Effector CD4-positive, alpha-beta T cell (primary cell): ENCODE results near the gene POLR1F.
"Not testable (repeated sequence)": the region's sequence is repeated elsewhere in the genome, so short reads cannot be mapped to it uniquely, and the experiment has no call there.

ENCODE experiments used
- DNase-seq: peaks from one replicate; pipeline ENCODE4 v3.0.0-alpha.2; 2020
- total RNA-seq: gene quantifications from one replicate; lab custom pipeline; 2026; lab: John Stamatoyannopoulos, UW

POLR1F gene, protein sequence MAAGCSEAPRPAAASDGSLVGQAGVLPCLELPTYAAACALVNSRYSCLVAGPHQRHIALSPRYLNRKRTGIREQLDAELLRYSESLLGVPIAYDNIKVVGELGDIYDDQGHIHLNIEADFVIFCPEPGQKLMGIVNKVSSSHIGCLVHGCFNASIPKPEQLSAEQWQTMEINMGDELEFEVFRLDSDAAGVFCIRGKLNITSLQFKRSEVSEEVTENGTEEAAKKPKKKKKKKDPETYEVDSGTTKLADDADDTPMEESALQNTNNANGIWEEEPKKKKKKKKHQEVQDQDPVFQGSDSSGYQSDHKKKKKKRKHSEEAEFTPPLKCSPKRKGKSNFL
- total RNA-seq: 50.1 reads per million, percentile 68 among the genes with 10 or more reads in this experiment

DNA sequence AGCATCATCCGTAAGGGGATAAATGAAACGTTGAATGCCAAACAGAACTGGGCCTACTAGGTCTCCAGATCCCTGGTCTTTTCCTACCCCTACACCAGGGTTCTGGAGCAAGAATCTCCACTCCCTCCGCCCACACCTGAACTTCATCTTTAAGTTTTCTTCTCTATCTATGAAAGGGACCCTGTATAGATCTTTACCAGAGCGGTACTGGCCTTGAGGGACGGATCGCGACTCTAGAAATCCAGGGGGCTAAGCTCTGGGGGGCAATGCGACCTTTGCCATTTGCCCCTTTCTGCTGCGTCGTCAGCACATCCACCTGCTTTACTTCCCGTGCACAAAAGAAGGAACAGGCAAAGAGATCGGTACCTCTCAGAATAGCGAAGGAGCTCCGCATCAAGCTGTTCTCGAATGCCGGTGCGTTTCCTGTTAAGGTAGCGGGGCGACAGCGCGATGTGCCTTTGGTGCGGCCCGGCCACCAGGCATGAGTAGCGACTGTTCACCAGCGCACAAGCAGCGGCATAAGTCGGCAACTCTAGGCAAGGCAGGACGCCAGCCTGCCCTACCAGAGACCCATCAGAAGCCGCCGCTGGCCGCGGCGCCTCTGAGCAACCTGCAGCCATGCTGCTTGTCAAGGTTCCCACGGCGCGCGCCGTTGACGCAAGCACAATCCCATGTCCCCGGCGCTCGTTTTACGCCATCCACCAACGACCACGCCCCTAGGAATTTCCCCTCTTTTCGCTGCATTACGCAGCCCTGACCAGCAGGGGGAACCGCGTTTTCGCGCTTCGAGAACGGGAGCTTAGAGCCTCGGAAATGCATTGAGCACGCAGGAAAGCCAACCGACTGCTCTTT lies at the start of gene POLR1F:
Gene POLR1F, minus strand, starts transcription at position 641 of the 852 bp plus-strand sequence. Its CDS starts 21 bp downstream, at position 620.
- peak; percentile 90 for DNase-seq

DNA sequence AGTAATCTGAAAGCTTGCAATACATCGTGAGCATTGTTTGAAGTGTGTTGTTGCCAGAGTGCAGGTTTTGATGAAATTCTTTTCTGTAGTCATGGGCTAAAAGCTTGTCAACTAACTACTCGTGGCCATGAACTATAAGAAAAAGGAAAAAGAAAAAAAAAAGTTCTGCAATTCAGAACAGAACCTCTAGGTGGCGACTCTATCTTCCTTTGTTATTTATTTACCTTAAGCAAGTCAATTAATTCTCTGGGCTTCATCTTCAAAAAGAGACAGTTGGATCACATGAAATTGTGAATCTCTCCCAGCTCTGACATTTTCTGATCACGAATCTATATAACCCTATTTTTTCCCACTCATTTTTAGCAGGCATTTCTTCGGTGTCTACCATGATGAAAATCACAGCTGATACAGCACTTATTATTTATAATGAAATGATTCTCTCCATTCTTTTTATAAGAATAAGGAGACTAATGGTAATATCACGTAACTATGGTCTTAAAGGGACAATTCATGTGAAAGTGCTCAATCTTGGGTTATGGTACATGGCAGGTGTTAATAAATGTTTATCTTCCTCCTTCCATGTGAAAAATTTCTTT lies 45.8 kb upstream of the POLR1F start:
- DNase-seq: no peak

DNA sequence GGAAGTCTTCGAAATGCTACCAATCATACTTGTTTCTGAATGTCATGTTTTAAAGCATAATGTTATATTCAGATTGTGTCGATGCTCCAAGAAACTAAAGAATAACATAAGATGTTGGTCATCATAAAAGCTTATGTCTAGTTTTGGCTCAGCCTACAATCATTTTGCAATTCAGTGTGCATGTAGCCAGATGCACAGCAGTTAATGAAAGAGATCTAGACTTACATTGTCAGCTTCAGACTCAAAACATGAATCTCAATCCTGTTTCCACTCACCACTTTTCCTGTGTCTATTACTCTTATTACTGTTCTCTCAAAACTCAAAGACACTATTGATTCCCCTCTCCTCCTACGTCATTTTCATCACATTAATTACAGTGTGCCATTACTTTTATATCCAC lies 43.2 kb upstream of the POLR1F start:
- no peak for DNase-seq

DNA sequence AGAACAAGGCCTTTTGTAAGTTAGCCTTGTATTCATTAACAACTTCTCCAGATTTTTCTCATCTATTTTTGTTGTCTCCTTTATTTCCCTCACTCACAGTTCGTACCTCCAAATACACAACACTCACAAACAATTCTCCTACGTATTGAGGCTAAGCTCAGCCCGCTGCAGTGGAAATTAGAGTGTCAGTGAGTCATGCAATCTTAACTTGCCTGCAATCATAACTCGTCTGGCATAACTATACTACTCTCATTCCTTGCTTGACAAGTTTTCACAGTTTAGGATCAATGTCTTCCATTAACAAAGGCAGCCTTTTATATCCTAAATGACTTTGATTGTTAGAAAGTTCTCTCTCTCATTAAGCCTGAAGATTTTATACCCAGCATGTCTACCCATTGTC lies 40.8 kb upstream of the POLR1F start:
- DNase-seq: no peak

DNA sequence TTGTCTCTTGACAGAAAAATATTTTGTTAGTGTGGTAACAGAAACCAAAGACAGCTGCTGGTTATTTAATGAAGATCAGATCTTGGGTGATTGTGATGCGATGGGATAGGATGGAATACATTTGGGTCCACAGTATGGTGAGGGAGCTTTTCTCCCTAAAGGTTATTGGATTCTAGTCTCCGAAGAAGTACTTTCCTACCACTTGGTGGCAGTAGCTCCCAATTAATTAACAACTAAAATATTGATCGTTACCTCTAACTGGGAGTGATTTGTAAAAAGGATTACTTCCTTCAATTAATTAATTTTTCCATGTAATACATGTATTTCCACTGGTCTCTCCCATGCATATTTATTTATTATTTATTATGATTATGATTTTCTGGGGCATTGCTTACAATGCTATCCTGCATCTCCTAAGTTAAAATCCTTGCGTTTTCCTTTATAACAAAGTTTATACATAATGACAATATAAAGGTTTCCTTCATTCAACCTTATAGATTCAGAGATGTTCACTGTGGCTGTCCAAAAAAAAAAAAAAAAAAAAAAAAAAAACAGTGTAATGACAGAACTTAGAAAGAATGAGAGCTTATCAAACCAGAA lies 39.0 kb upstream of the POLR1F start:
- DNase-seq: no peak

DNA sequence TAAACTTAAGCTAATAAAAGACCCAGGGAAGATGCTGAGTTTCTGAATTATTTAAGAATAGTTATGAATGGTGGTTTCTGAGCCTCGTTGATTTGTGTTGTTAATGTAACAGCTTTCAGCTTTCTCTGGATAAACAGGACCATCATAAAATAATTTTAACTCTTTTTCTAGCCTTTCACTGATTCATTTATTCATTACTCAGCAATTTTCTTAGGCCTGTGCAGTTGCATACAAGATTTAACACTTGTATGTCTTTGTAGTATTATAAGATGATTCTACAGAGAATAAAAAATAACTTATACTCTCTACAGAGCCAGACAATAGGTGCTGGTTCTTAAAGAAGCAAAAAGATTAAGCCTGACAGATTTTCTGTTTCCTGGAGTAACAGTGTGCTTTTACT lies 35.2 kb upstream of the POLR1F start:
- no peak for DNase-seq

DNA sequence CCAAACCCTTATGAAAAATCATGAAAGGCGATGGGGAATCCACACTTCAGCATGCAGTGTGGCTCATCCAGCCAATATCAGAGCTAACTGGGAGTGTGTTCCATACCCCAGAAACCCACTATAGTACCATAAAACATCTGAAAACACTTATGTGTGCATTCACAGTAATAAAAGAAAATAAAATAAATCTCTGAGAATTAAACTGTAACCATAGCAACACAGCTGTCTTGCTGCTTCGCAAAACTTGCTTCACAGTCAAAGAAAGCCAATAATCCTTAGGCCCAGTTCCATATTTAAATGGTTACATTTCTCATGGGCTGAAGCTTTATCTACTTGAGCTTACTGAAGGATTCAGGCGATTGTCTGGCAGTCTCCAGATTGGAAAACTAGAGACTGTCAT lies 19.9 kb upstream of the POLR1F start:
- DNase-seq: no peak

DNA sequence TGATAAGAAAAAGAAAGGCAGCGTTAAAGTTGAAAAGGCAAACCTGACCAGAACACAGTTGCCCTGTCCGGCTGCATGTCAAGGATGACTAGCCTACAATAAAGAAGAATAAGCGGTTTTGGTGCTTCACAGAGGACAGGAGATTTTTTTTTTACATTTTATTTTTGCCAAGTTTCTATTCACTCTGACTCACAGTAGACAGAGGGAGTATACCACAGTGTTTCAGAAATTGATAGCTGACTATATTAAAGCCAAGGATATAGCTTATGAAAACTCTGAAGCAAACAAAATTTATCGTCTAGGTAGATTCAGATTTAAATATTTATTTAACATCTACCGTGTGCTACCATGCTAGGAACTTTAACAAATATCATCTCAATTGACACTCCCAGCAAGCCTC lies 16.9 kb upstream of the POLR1F start:
- DNase-seq: no peak

DNA sequence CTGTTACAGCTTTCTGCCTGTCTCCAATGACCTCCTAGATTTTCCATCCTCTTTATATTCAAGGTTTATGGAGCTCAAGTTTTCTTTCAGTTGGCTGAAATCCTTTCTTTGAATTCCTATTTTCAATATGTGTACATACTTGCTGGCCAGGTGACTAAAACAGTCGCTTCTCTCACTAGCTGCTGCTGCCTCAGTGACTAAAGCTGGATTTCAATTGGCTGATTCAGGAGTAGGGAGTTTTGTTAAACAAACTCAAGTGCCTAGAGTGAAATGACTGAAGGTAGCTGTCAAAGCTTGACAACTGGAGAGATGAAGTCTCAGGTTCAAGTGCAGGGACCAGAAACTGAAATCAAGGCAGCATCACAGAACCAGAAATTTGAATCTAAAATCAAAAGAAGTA lies 6.7 kb upstream of the POLR1F start:
- no peak for DNase-seq

DNA sequence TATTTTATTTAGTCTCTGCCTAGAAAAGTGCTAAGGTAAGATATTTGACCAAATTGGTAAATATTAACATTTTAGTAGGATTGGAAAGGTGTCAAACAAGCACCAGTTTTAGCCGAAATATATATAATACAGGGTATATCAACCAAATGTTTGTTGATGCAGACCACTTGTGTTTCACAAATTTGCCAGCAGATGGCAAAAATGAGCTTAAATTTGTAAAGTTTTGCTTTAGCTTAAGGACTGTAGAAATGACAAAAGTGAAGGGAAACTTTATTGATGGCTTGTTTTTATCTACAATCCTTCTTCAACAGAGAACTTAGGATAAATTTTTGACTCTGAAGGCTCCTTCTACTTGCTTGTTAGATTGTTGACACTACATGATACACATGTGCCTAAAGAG lies 4.8 kb upstream of the POLR1F start:
- DNase-seq: peak; percentile 35

DNA sequence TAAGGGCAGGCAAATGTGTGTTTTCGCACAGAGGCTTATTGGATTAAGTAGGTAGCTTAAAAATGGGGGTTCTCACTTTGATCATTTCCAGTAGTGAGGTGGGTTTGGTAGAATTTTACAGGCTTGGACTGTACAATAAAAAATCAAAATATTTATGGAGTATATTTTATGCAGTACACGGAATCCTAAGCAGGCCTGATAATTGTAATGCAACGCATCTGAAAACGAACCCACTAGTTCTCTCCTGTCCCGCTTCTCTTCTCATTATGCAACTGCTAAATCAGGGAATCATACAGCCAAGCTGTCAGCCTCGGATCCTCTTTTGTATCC lies 377 bp upstream of the POLR1F start:
- no peak for DNase-seq

DNA sequence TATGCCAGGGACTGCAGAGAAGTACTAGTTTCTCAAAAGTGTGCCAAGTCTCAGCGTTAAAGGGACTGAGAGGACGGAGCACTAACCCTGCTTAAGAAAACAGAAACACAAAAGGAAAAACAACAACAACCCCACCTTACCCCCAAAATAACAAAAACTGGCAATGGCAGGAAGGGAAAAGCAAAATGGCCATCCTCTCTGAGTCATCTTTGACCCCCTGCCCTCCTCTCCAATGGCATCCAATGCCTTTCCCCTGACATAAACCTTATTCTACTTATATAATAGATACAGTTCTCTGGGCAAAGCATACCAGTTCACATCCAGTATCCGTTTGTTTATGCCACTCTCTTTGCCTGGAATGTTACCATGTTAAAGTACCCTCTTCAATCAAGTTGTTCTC lies 1.6 kb downstream of the POLR1F start:
- no peak for DNase-seq

DNA sequence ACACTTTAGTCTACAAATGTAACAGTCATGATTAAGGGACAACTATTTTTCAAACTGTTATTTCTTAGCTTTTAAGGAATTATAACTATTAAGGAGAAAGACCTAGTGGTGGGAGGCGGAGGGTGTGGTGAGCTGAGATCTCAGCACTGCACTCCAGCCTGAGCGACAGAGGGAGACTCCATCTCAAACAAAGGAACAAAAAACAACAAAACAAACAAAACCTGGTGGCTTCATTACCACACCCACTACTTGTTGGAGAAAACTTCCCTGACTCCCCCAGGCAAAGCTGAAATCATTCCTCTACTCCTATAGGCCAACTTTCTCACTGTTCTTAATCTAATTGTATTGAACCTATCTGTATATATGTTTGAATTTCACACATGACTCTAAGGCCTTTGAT lies 3.2 kb downstream of the POLR1F start:
- no peak for DNase-seq

DNA sequence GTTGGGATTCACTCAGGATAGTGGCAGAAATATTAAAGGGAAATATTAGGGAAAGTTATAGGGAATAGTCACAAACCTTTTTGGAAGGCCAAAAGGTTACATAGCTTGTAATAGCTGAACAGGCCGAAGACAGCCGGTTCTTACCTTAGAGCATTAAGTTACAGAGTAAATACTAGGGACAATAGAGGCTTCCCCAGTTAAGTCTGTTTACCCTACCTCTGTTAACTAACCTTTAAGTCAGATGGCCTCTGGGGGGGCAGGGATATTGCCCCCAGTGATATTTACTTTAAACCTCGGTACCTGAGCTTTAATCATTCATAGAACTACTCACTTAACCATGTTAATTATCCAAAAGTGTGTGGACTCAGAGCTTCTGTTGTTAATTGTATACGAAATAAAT lies 7.4 kb downstream of the POLR1F start:
- no peak for DNase-seq

DNA sequence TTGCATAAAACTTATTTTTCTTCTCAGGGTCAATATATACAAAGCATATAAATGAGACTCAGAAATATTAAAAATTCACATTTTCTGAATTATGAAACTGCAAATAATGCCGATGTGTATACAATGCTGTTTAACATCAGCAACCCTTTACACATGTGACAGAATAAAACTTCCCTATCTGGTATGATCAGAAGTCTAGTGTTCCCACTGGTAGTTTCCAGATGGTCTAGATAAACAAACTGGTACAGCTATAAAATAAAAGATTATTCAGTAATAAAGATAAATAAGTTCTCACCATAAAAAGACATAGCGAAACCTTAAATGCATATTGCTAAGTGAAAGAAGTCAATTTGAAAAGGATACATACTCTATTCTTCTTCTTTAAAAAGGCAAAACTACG lies 7.9 kb downstream of the POLR1F start:
- DNase-seq: no peak

DNA sequence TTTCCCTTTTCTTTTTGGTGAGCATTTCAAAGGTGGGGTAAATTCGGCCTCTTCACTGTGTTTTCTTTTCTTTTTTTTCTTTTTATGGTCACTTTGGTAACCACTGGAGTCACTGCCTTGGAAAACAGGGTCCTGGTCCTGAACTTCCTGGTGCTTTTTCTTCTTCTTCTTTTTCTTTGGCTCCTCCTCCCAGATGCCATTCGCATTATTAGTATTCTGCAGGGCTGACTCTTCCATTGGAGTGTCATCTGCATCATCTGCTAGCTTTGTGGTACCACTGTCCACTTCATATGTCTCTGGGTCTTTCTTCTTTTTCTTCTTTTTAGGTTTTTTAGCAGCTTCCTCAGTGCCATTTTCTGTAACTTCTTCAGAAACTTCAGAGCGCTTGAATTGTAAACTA lies 10.5 kb downstream of the POLR1F start:
- no peak for DNase-seq

DNA sequence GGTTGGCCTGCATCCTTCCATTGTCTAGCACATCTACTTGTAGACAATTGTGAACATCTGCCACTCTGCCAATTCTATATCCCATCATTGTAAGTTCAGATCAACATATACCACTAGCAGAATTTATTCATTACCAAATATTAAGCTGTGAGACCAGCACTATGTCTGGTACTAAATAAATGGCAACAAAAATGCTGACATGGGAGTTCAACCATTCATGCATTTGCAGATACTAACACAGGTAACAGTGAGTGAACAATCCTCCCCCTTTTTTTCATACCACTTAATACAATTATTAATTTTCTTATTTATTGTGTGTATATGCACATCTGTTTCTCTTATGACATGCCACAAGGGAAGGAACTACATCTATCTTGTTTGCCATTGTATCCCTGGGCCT lies 11.9 kb downstream of the POLR1F start:
- DNase-seq: no peak

DNA sequence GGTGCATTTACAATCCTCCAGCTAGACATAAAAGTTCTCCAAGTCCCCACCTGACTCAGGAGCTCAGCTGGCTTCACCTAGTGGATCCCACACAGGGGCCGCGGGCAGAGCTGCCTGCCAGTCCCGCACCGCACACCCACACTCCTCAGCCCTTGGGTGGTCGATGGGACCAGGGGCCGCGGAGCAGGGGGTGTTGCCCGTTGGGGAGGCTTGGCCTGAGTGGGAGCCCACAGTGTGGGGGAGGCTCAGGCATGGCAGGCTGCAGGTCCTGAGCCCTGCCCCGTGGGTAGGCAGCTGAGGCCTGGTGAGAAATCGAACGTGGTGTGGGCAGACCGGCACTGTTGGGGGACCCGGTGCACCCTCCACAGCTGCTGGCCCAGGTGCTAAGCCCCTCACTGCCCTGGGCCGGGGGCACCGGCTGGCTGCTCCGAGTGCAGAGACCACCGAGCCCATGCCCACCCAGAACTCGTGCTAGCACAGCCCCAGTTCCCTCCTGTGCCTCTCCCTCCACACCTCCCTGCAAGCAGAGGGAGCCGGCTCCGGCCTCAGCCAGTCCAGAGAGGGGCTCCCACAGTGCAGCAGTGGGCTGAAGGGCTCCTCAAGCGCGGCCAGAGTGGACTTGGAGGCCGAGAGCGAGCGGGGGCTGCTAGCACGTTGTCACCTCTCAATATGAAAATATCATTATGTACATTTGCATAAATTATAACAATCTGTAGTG lies 16.6 kb downstream of the POLR1F start:
- DNase-seq: no peak

DNA sequence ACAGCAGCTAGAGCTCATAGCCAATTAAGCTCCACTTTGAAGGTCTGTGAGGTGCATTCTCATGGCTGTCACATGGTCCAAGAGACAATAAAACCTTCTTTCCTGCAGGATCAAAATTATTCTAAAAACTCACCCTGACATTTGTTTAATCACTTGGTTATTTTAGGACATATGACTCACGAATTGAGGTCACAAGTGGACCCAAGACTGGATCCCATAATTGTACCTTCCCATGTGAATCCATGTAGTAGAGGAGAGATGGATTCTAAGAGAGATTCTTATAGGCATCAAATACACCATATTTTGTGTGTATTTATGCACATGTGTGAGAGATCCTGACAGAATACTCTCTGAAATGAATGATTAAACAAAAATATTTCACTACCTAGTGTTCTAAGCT lies 18.1 kb downstream of the POLR1F start:
- no peak for DNase-seq

DNA sequence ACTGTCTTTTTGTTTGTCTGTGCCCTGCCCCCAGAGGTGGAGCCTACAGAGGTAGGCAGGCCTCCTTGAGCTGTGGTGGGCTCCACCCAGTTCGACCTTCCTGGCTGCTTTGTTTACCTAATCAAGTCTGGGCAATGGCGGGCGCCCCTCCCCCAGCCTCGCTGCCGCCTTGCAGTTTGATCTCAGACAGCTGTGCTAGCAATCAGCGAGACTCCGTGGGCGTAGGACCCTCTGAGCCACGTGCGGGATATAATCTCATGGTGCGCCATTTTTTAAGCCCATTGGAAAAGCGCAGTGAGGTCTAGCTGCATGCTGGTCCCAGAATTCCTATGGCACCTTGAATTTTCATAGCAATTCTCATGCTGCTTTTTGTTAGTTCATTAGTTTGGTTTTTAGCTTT lies 19.7 kb downstream of the POLR1F start:
- DNase-seq: not testable (repeated sequence)

DNA sequence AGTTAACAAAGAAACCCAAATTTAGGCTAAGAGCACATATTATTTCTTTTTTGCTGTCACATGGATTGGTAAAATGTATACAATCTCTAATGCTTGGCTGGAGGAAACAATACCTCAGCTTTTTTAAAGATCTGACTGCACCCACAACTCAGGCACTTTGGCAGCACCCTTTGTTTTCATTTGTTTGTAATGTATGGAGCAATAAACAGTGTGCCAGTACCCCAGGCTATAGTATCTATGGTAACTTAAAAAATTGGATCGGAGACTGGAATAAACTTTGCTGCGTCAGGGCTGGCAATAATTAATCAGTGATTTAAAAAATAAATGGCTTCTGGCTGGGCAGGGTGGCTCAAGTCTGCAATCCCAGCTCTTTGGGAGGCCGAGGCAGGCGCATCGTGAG lies 27.2 kb downstream of the POLR1F start:
- DNase-seq: no peak

DNA sequence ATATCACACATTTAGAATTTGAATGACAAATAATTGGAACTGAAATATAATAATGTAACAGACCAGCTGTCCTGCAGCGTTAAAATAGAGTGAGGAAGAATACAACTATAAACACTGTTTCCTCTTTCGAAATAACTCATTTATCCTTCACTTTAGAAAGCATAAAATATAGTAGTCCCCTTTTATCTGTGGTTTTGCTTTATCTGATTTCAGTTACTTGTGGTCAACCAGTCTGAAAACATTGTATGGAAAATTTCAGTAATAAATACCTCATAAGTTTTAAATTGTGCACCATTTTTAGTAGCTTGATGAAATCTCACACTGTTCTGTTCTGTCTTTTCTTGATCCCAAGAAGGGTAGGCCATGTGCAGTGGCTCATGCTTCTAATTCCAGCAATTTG lies 31.7 kb downstream of the POLR1F start:
- DNase-seq: no peak

DNA sequence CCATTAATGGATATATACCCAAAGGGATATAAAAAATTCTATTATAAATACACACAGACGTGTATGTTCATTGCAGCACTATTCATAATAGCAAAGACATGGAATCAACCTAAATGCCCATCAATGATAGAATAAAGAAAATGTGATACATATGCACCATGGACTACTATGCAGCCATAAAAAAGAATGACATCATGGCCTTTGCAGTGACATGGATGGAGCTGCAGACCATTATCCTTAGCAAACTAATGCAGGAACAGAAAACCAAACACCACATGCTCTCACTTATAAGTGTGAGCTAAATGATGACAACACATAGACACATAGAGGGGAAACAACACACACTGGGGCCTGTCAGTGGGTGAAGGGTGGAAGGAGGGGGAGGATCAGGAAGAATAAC lies 33.0 kb downstream of the POLR1F start:
- DNase-seq: no peak
